ENCODE measurements around the gene RMRP.

- no peak for TF ChIP-seq CTCF (IDR thresholded peaks at IDR 0.05)
- TF ChIP-seq POLR2A (IDR thresholded peaks at IDR 0.05) = no peak
Observed at GRCh38 chr9:35690294-35690613, 32.4 kb upstream of the RMRP start.
